A549 (cell line): ENCODE data around the gene RORB.

ENCODE experiments used
- CEBPB ChIP-seq, 2 experiments: fragments of >200 bp in 1 of 2; sonication (Bioruptor Twin) in 1 of 2; formaldehyde crosslinking in 1 of 2; IDR thresholded peaks; 2 replicates each; pipeline ENCODE4 v1.6.1; 2012 to 2016
- CHD2 ChIP-seq: fragments of 150-350 bp; IDR thresholded peaks from 2 replicates; pipeline ENCODE4 v1.6.1; 2014; ENCODE audit warnings: low read length; ENCODE audit not compliant: partially characterized antibody
- CTCF ChIP-seq: fragments of >200 bp; sonication (Bioruptor Twin); formaldehyde crosslinking; IDR thresholded peaks from 3 replicates; pipeline ENCODE4 v1.5.1; 2016
- EP300 ChIP-seq, 2 experiments: fragments of >200 bp; sonication (Bioruptor Twin); formaldehyde crosslinking; IDR thresholded peaks; 2 replicates in 1 of 2; 3 replicates in 1 of 2; pipeline ENCODE4 v1.6.1; 2016 to 2017
- FOSL2 ChIP-seq, 2 experiments: fragments of 450-650 bp in 1 of 2; fragments of >200 bp in 1 of 2; sonication (Bioruptor Twin) in 1 of 2; formaldehyde crosslinking; IDR thresholded peaks; 2 replicates each; pipeline versions ENCODE4 v1.5.0 to v1.6.1; 2016 to 2020; ENCODE audit warnings: mild to moderate bottlenecking in 1 of 2, moderate library complexity in 1 of 2
- POLR2A ChIP-seq: IDR thresholded peaks from 2 replicates; pipeline ENCODE4 v1.6.1; 2012; ENCODE audit warnings: mild to moderate bottlenecking, low read length
- RFX5 ChIP-seq: fragments of 450-650 bp; IDR thresholded peaks from 2 replicates; pipeline ENCODE4 v1.7.1; 2014; ENCODE audit warnings: antibody characterized with exemption, mild to moderate bottlenecking, moderate library complexity
- ZFP36 ChIP-seq: fragments of 450-650 bp; IDR thresholded peaks from 2 replicates; pipeline ENCODE4 v1.6.1; 2014; ENCODE audit warnings: borderline replicate concordance; ENCODE audit not compliant: partially characterized antibody
- TF ChIP-seq, protein P1 (sequence below): fragments of 450-650 bp; IDR thresholded peaks from 2 replicates; pipeline ENCODE4 v1.6.1; 2014; ENCODE audit warnings: antibody characterized with exemption

DNA sequence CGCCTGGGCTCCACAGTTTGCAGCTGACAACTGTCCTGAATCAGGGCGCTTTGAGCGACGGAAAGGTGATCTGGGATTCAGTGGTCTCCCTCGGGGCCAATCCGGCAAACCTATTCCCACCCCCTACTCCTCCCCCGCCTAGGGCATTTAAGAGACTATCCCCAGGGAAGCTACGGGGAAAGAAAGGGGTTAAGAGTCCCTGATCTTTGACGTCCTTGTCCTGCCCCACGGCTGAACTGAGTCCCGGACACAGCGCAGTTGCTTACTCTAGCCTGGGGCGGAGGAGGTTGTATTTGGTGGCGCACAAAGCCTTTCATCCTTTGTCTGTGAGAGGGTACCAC, 3.4 kb downstream of the RORB start:
- TF ChIP-seq CTCF: no peak
- no peak for TF ChIP-seq CHD2
- TF ChIP-seq RFX5: no peak
- no peak for TF ChIP-seq CEBPB (IDR thresholded peaks at IDR 0.05)
- TF ChIP-seq POLR2A: no peak
- no peak for TF ChIP-seq FOSL2 (IDR thresholded peaks at IDR 0.05)
- TF ChIP-seq FOSL2 (CRISPR knock-in tag; IDR thresholded peaks at IDR 0.05): no peak
- no peak for TF ChIP-seq EP300 (IDR thresholded peaks at IDR 0.05)
- no peak for TF ChIP-seq ZFP36
- TF ChIP-seq, protein P1, sequence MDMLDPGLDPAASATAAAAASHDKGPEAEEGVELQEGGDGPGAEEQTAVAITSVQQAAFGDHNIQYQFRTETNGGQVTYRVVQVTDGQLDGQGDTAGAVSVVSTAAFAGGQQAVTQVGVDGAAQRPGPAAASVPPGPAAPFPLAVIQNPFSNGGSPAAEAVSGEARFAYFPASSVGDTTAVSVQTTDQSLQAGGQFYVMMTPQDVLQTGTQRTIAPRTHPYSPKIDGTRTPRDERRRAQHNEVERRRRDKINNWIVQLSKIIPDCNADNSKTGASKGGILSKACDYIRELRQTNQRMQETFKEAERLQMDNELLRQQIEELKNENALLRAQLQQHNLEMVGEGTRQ: no peak
